Progenitor cell of endocrine pancreas (in vitro differentiated cells): ENCODE results near the gene ZNF66. TPM values are rescaled to one million over a fixed set of nuclear protein-coding genes. Genes with fewer than 3 reads are reported as not detected.

ENCODE experiments used
- DNase-seq: peaks from one replicate; pipeline ENCODE4 v3.0.0; 2021; ENCODE audit warnings: low spot score; ENCODE audit not compliant: unreplicated experiment
- H3K27ac Mint-ChIP-seq: 2 replicates; pipeline ENCODE4 v1.8.0; 2021; ENCODE audit warnings: mild to moderate bottlenecking, moderate library complexity, mixed read lengths
- H3K27me3 Mint-ChIP-seq: 2 replicates; pipeline ENCODE4 v1.8.0; 2021; ENCODE audit warnings: mixed read lengths
- H3K36me3 Mint-ChIP-seq: 2 replicates; pipeline ENCODE4 v1.8.0; 2022; ENCODE audit warnings: mixed read lengths; ENCODE audit not compliant: insufficient read depth
- H3K4me1 Mint-ChIP-seq: 2 replicates; pipeline ENCODE4 v1.8.0; 2021; ENCODE audit warnings: low read depth, mixed read lengths
- H3K4me3 Mint-ChIP-seq: 2 replicates; pipeline ENCODE4 v1.8.0; 2021; ENCODE audit warnings: low read depth, mild to moderate bottlenecking, moderate library complexity, mixed read lengths
- H3K9me3 Mint-ChIP-seq: 2 replicates; pipeline ENCODE4 v1.8.0; 2021; ENCODE audit warnings: low read depth, mixed read lengths
- total RNA-seq: library from RNA; stranded (reverse); gene quantifications from 2 replicates; pipeline ENCODE4 v1.2.1, GENCODE V29; 2021
- TF ChIP-seq, protein P1 (sequence below): fragments of 200-600 bp; sonication (generic); IDR thresholded peaks from one replicate; pipeline ENCODE4 v1.5.0; 2021; ENCODE audit warnings: antibody characterized with exemption, mild to moderate bottlenecking; ENCODE audit not compliant: unreplicated experiment

ZNF66 gene
- total RNA-seq, 1 donor from 2014 or later, result 31.2 TPM

- DNase-seq, result no peak
- Mint-ChIP-seq H3K36me3 (peaks cover 53% of the 10 kb centered on the region), H3K4me3 (no peak overlapping the region), H3K4me1 (no peaks in the 10 kb centered on the region), H3K27me3 (no peaks in the 10 kb centered on the region), H3K27ac (no peak overlapping the region), H3K9me3 (peaks cover 50% of the 10 kb centered on the region)
- TF ChIP-seq, protein P1, sequence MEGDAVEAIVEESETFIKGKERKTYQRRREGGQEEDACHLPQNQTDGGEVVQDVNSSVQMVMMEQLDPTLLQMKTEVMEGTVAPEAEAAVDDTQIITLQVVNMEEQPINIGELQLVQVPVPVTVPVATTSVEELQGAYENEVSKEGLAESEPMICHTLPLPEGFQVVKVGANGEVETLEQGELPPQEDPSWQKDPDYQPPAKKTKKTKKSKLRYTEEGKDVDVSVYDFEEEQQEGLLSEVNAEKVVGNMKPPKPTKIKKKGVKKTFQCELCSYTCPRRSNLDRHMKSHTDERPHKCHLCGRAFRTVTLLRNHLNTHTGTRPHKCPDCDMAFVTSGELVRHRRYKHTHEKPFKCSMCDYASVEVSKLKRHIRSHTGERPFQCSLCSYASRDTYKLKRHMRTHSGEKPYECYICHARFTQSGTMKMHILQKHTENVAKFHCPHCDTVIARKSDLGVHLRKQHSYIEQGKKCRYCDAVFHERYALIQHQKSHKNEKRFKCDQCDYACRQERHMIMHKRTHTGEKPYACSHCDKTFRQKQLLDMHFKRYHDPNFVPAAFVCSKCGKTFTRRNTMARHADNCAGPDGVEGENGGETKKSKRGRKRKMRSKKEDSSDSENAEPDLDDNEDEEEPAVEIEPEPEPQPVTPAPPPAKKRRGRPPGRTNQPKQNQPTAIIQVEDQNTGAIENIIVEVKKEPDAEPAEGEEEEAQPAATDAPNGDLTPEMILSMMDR, result no peak
Measured at GRCh38 chr19:20840371-20840770, 64.3 kb downstream of the ZNF66 start.

Other genes with a start within 250 kb of the ZNF66 start
- gene ZNF737, start 210.5 kb upstream of the ZNF66 start, total RNA-seq, result 46.8 and 56.6 TPM in 2 replicates
- gene ZNF626, start 114.7 kb upstream of the ZNF66 start, total RNA-seq, result 35.7 and 36.2 TPM in 2 replicates
- gene ZNF85, start 146.9 kb downstream of the ZNF66 start, total RNA-seq, result 25.4 and 26.8 TPM in 2 replicates
- gene ZNF430, start 244.4 kb downstream of the ZNF66 start, total RNA-seq, result 22.8 and 24.1 TPM in 2 replicates